Right ventricle myocardium superior (tissue), 1 donor: ENCODE measurements around the gene RBM17. TPM values are rescaled to one million over a fixed set of nuclear protein-coding genes. Genes with fewer than 3 reads are reported as not detected.
A peak's percentile ranks its signal among the peaks of the same experiment; 100 is the strongest.
"Not testable (repeated sequence)": the region's sequence is repeated elsewhere in the genome, so short reads cannot be mapped to it uniquely, and the experiment has no call there.

Experiments used
- ATAC-seq: fragments of 200-7000 bp; cut with Tn5 transposase; one replicate; pipeline ENCODE4 v1.9.1; 2020; ENCODE audit warnings: mild to moderate bottlenecking; ENCODE audit not compliant: poor library complexity
- DNase-seq: peaks from one replicate; pipeline ENCODE4 v3.0.0-alpha.2; 2020
- intact Hi-C: fragments of 100-400 bp; cut with DNase I; formaldehyde crosslinking; loops from one replicate; pipeline ENCODE4 v1.11.2; 2022
- total RNA-seq: library from RNA; stranded (reverse); fragmentation: NEBNext Ultra II Directional; extraction: Animal tissue kit (Norgen Biotek cat#: 25700); gene quantifications from one replicate; pipeline ENCODE4 v1.2.1, GENCODE V29; 2021
- donor health status: DM: no; HTN: yes; CAD: no; lungs with severe emphysema.

The RBM17 gene
- total RNA-seq, 1 donor from 2014 or later, result 64.3 TPM

- peak; percentile 66 for DNase-seq
- ATAC-seq, result peak; percentile 65
- intact Hi-C loops, result no loop called here
These were observed 34.8 kb upstream of the RBM17 start for GRCh38 chr10:6053816-6054631.

- intact Hi-C loops, result no loop called here
- DNase-seq (no peak), ATAC-seq (no peak)
These were observed 34.0 kb upstream of the RBM17 start for GRCh38 chr10:6054884-6055283.

GRCh38 chr10:6055929-6056328 is 32.9 kb upstream of the RBM17 start:
- intact Hi-C loops, result no loop called here
- no peak for ATAC-seq
- DNase-seq, result no peak

- intact Hi-C loops, result no loop called here
- ATAC-seq (no peak), DNase-seq (no peak)
These were observed 32.3 kb upstream of the RBM17 start for GRCh38 chr10:6056411-6057135.

GRCh38 chr10:6058682-6059475 is 30.0 kb upstream of the RBM17 start:
- intact Hi-C loops, result no loop called here
- DNase-seq (no peak), ATAC-seq (no peak)

- ATAC-seq (no peak), DNase-seq (no peak)
- intact Hi-C loops, result no loop called here
These were observed 29.3 kb upstream of the RBM17 start for GRCh38 chr10:6059506-6059905.

GRCh38 chr10:6061056-6061455 is 27.8 kb upstream of the RBM17 start:
- DNase-seq (no peak), ATAC-seq (no peak)
- intact Hi-C loops, result no loop called here

- intact Hi-C loops, result no loop called here
- DNase-seq (peak; percentile 53), ATAC-seq (no peak)
These were observed 26.6 kb upstream of the RBM17 start, which contains the start of gene IL2RA for GRCh38 chr10:6062101-6062771. IL2RA (minus strand) TSS chr10:6062367; CDS start chr10:6062151, 216 bp downstream.

GRCh38 chr10:6064119-6064518 is 24.7 kb upstream of the RBM17 start:
- DNase-seq, result no peak
- ATAC-seq, result no peak
- intact Hi-C loops, result no loop called here

GRCh38 chr10:6064726-6065125 is 24.1 kb upstream of the RBM17 start:
- DNase-seq, intact Hi-C loops, ATAC-seq: not testable (repeated sequence)

GRCh38 chr10:6065406-6065805 is 23.4 kb upstream of the RBM17 start:
- ATAC-seq, result no peak
- intact Hi-C loops, result no loop called here
- no peak for DNase-seq

- intact Hi-C loops, result no loop called here
- DNase-seq (no peak), ATAC-seq (peak; percentile 79)
These were observed 23.0 kb upstream of the RBM17 start for GRCh38 chr10:6065835-6066234.

- no peak for DNase-seq
- intact Hi-C loops, result no loop called here
- ATAC-seq, result no peak
These were observed 21.4 kb upstream of the RBM17 start for GRCh38 chr10:6067457-6067856.

GRCh38 chr10:6068006-6068405 is 20.8 kb upstream of the RBM17 start:
- ATAC-seq (no peak), DNase-seq (no peak)
- intact Hi-C loops, result no loop called here

- ATAC-seq, result peak; percentile 33
- intact Hi-C loops, result no loop called here
- no peak for DNase-seq
These were observed 20.4 kb upstream of the RBM17 start for GRCh38 chr10:6068422-6068821.

GRCh38 chr10:6069081-6069931 is 19.5 kb upstream of the RBM17 start:
- ATAC-seq (no peak), DNase-seq (no peak)
- intact Hi-C loops, result no loop called here

- DNase-seq (no peak), ATAC-seq (no peak)
- intact Hi-C loops, result no loop called here
These were observed 18.2 kb upstream of the RBM17 start for GRCh38 chr10:6070660-6071059.
